Stimulated activated CD4-positive, alpha-beta T cell treated with anti-CD3 and anti-CD28 coated beads, Interleukin-1b, Interleukin-23, amount 100 ng/mL, for 1 hour (primary cell): ENCODE data around the gene PGS1.

Experiments used
- DNase-seq, 2 donors: peaks; one replicate each; pipeline ENCODE4 v3.0.0-alpha.2; 2020; ENCODE audit warnings: low read depth in 2 of 2

Gene PGS1

GRCh38 chr17:78426293-78426879 is 47.9 kb downstream of the PGS1 start:
- no peak for DNase-seq

GRCh38 chr17:78427140-78427539 is 48.7 kb downstream of the PGS1 start:
- DNase-seq, result no peak

GRCh38 chr17:78428025-78428575 is 49.7 kb downstream of the PGS1 start:
- DNase-seq, result no peak

GRCh38 chr17:78428836-78429617 is 50.6 kb downstream of the PGS1 start:
- DNase-seq, result no peak

GRCh38 chr17:78429618-78429995 is 51.2 kb downstream of the PGS1 start:
- no peak for DNase-seq

GRCh38 chr17:78430892-78431691 is 52.6 kb downstream of the PGS1 start:
- DNase-seq, result no peak

- DNase-seq, result no peak
Observed at GRCh38 chr17:78431692-78431958, 53.2 kb downstream of the PGS1 start.

- DNase-seq, result no peak
Observed at GRCh38 chr17:78432226-78433012, 54.0 kb downstream of the PGS1 start.

GRCh38 chr17:78433013-78433727 is 54.7 kb downstream of the PGS1 start:
- no peak for DNase-seq

- DNase-seq, result no peak
Observed at GRCh38 chr17:78433780-78434335, 55.4 kb downstream of the PGS1 start.

- DNase-seq, result no peak
Observed at GRCh38 chr17:78434455-78435329, 56.2 kb downstream of the PGS1 start.

GRCh38 chr17:78435330-78436005 is 57.0 kb downstream of the PGS1 start:
- no peak for DNase-seq

- DNase-seq, result no peak
Observed at GRCh38 chr17:78437508-78438169, 59.2 kb downstream of the PGS1 start.

- no peak for DNase-seq
Observed at GRCh38 chr17:78438271-78438691, 59.8 kb downstream of the PGS1 start.

GRCh38 chr17:78438694-78439325 is 60.4 kb downstream of the PGS1 start:
- no peak for DNase-seq

- no peak for DNase-seq
Observed at GRCh38 chr17:78441271-78441971, 63.0 kb downstream of the PGS1 start.

GRCh38 chr17:78442648-78443218 is 64.3 kb downstream of the PGS1 start:
- no peak for DNase-seq
